Prostate gland (tissue), 1 donor: ENCODE data around the gene NXN.

Source experiments
- POLR2A ChIP-seq: fragments of 450-650 bp; IDR thresholded peaks from one replicate; pipeline ENCODE4 v1.6.1; 2016; ENCODE audit warnings: antibody characterized with exemption, mild to moderate bottlenecking
- POLR2AphosphoS5 ChIP-seq: sonication (generic); formaldehyde crosslinking; IDR thresholded peaks from one replicate; pipeline ENCODE4 v1.6.1; 2017; ENCODE audit warnings: antibody characterized with exemption

DNA sequence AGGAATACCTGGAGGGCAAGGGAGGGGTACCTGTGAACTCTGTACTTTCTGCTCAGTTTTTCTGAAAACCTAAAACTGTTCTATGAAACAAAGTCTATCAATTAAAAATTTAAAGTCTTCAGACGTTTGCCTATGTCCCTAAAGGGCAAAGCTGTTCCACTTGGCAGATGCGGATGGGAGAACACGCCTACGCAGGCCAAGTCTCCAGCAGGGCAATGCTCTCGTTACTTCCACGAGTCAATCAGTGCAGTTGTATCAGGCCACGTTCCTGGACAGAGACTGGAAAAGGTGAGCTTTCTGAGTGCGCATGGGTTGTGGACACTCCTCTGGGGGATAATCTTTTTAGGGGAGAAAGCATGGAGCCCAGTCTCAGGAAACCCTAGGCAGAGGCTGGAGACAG, 86.6 kb downstream of the NXN start:
- TF ChIP-seq POLR2AphosphoS5 (no peak), POLR2A (no peak)
